Urinary bladder (tissue), 4 donors: ENCODE data around the gene KRTAP1-4. TPM values are rescaled to one million over a fixed set of nuclear protein-coding genes. Genes with fewer than 3 reads are reported as not detected.
"Not testable (repeated sequence)": the region's sequence is repeated elsewhere in the genome, so short reads cannot be mapped to it uniquely, and the experiment has no call there.

Experiments
- DNase-seq: peaks from one replicate; pipeline ENCODE4 v3.0.0-alpha.2; 2015; ENCODE audit errors: extremely low spot score
- H3K27ac ChIP-seq: one replicate; pipeline ENCODE4 v1.5.1; 2013; ENCODE audit warnings: low read depth, mild to moderate bottlenecking, moderate library complexity
- H3K36me3 ChIP-seq: one replicate; pipeline ENCODE4 v1.6.1; 2013; ENCODE audit warnings: mild to moderate bottlenecking, moderate library complexity; ENCODE audit not compliant: insufficient read depth
- H3K4me1 ChIP-seq: one replicate; pipeline ENCODE4 v1.6.1; 2013; ENCODE audit warnings: mild to moderate bottlenecking, moderate library complexity; ENCODE audit not compliant: insufficient read depth
- H3K4me3 ChIP-seq: one replicate; pipeline ENCODE4 v1.5.1; 2013; ENCODE audit warnings: low read depth, low read length
- WGBS: extraction: QIAGEN DNeasy Blood & Tissue Kit; methylation state at CpG from one replicate; pipeline ENCODE4 v1.1.7; 2013; 5-methylcytosine and 5-hydroxymethylcytosine counted together
- polyA plus RNA-seq: library from polyadenylated mRNA; stranded (reverse); fragments of 200-250 nt; gene quantifications from one replicate; pipeline ENCODE4 v1.2.3, GENCODE V29; 2013
- total RNA-seq: library from RNA; depleted of rRNA; stranded (reverse); fragments of >200 nt; gene quantifications from one replicate; pipeline ENCODE4 v1.2.3, GENCODE V29; 2014
- donor health status: healthy with polysubstance abuse.
- donor health status: healthy.

The KRTAP1-4 gene
- total RNA-seq: not detected
- polyA plus RNA-seq: not detected

GRCh38 chr17:41029633-41030245, at the start of gene KRTAP1-4:
Gene KRTAP1-4, minus strand, starts transcription at chr17:41030195. Its CDS starts 117 bp downstream, at chr17:41030078.
- Histone ChIP-seq H3K4me3 (no peak within 1 kb of the TSS), H3K27ac (no peak within 1 kb of the TSS), H3K4me1 (no peaks in the 10 kb centered on the region), H3K36me3 (no peaks in the 10 kb centered on the region)
- no peak for DNase-seq
- WGBS: 90% methylated on average over 12 of the region's 12 CpGs

GRCh38 chr17:41076788-41077187, 46.8 kb upstream of the KRTAP1-4 start:
- H3K4me1 ChIP-seq: no peaks in the 10 kb centered on the region
- H3K36me3 ChIP-seq: no peaks in the 10 kb centered on the region
- H3K4me3 ChIP-seq: no peak overlapping the region
- DNase-seq: no peak
- H3K27ac ChIP-seq: no peak overlapping the region

- no peaks in the 10 kb centered on the region for H3K36me3 ChIP-seq
- DNase-seq: no peak
- no peak overlapping the region for H3K27ac ChIP-seq
- 91% methylated on average over 2 of the region's 2 CpGs for WGBS
- no peaks in the 10 kb centered on the region for H3K4me1 ChIP-seq
- no peak overlapping the region for H3K4me3 ChIP-seq
These were observed 43.7 kb upstream of the KRTAP1-4 start for GRCh38 chr17:41073676-41074075.

- DNase-seq: no peak
- Histone ChIP-seq H3K27ac (no peak overlapping the region), H3K36me3 (no peaks in the 10 kb centered on the region), H3K4me3 (no peak overlapping the region), H3K4me1 (no peaks in the 10 kb centered on the region)
- 80% methylated on average over 5 of the region's 5 CpGs for whole genome bisulfite sequencing
These were observed 41.8 kb upstream of the KRTAP1-4 start for GRCh38 chr17:41071606-41072360.

- Histone ChIP-seq H3K27ac (no peak overlapping the region), H3K36me3 (no peaks in the 10 kb centered on the region), H3K4me3 (no peak overlapping the region), H3K4me1 (no peaks in the 10 kb centered on the region)
- DNase-seq: no peak
- WGBS: 77% methylated on average over 3 of the region's 3 CpGs
These were observed 39.0 kb upstream of the KRTAP1-4 start for GRCh38 chr17:41069031-41069430.

- no peak overlapping the region for H3K4me3 ChIP-seq
- H3K4me1 ChIP-seq: no peaks in the 10 kb centered on the region
- no peak overlapping the region for H3K27ac ChIP-seq
- no peak for DNase-seq
- H3K36me3 ChIP-seq: no peaks in the 10 kb centered on the region
These were observed 37.3 kb upstream of the KRTAP1-4 start for GRCh38 chr17:41067281-41067680.

GRCh38 chr17:41065829-41066624, 36.0 kb upstream of the KRTAP1-4 start, which contains the start of gene KRTAP2-4:
Gene KRTAP2-4, minus strand, starts transcription at chr17:41065879. Its CDS starts 34 bp downstream, at chr17:41065845.
- WGBS: 83% methylated on average over 6 of the region's 6 CpGs
- Histone ChIP-seq H3K27ac (no peak within 1 kb of the TSS), H3K4me3 (no peak within 1 kb of the TSS), H3K36me3 (no peaks in the 10 kb centered on the region), H3K4me1 (no peaks in the 10 kb centered on the region)
- no peak for DNase-seq

- H3K4me3 ChIP-seq, H3K36me3 ChIP-seq, H3K4me1 ChIP-seq, DNase-seq, H3K27ac ChIP-seq: not testable (repeated sequence)
- WGBS: 69% methylated on average over 7 of the region's 16 CpGs
These were observed 35.2 kb upstream of the KRTAP1-4 start for GRCh38 chr17:41065016-41065689.

- H3K4me3 ChIP-seq: no peak overlapping the region
- H3K36me3 ChIP-seq: no peaks in the 10 kb centered on the region
- no peak for DNase-seq
- no peaks in the 10 kb centered on the region for H3K4me1 ChIP-seq
- no peak overlapping the region for H3K27ac ChIP-seq
- 85% methylated on average over 1 of the region's 1 CpG for WGBS
These were observed 34.3 kb upstream of the KRTAP1-4 start for GRCh38 chr17:41064301-41064700.

- WGBS: 71% methylated on average over 4 of the region's 4 CpGs
- Histone ChIP-seq H3K4me3 (no peak overlapping the region), H3K27ac (no peak overlapping the region), H3K36me3 (no peaks in the 10 kb centered on the region), H3K4me1 (no peaks in the 10 kb centered on the region)
- no peak for DNase-seq
These were observed 33.5 kb upstream of the KRTAP1-4 start for GRCh38 chr17:41063449-41063848.

- Histone ChIP-seq H3K36me3 (no peaks in the 10 kb centered on the region), H3K4me1 (no peaks in the 10 kb centered on the region), H3K4me3 (no peak overlapping the region), H3K27ac (no peak overlapping the region)
- DNase-seq: no peak
- 65% methylated on average over 1 of the region's 1 CpG for WGBS
These were observed 32.0 kb upstream of the KRTAP1-4 start for GRCh38 chr17:41061964-41062363.

- 66% methylated on average over 6 of the region's 6 CpGs for WGBS
- H3K4me1 ChIP-seq: no peaks in the 10 kb centered on the region
- no peak within 1 kb of the TSS for H3K27ac ChIP-seq
- no peaks in the 10 kb centered on the region for H3K36me3 ChIP-seq
- H3K4me3 ChIP-seq: no peak within 1 kb of the TSS
- no peak for DNase-seq
These were observed 30.1 kb upstream of the KRTAP1-4 start, which contains the start of gene KRTAP2-3 for GRCh38 chr17:41060052-41060604. Gene KRTAP2-3, minus strand, starts transcription at chr17:41060114. Its CDS starts 64 bp downstream, at chr17:41060050.
